GM21528 (cell line): Measurements from ENCODE around the gene OR2F1.
"Not testable (repeated sequence)": the region's sequence is repeated elsewhere in the genome, so short reads cannot be mapped to it uniquely, and the experiment has no call there.

ENCODE experiments used
- ATAC-seq: cut with Tn5 transposase; IDR thresholded peaks from one replicate; pipeline ENCODE4 v1.9.1; 2021; ENCODE audit warnings: mild to moderate bottlenecking, moderate library complexity; ENCODE audit not compliant: unreplicated experiment, low FRiP score

Gene OR2F1

DNA sequence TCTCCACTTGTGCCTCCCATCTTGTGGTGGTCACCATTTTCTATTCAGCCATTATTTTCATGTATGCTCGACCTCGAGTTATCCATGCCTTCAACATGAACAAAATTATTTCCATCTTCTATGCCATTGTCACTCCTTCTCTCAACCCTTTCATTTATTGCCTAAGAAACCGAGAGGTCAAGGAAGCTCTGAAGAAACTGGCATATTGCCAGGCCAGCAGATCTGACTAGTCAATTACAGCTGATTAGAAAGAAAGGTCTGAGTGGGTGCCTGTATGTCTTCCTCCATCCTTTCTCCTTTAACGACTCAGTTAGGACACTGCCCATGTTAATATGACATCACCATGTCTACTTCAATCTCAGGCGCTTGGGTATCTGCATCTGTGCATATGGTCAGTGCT is 50.1 kb downstream of the OR2F1 start:
- ATAC-seq = no peak

DNA sequence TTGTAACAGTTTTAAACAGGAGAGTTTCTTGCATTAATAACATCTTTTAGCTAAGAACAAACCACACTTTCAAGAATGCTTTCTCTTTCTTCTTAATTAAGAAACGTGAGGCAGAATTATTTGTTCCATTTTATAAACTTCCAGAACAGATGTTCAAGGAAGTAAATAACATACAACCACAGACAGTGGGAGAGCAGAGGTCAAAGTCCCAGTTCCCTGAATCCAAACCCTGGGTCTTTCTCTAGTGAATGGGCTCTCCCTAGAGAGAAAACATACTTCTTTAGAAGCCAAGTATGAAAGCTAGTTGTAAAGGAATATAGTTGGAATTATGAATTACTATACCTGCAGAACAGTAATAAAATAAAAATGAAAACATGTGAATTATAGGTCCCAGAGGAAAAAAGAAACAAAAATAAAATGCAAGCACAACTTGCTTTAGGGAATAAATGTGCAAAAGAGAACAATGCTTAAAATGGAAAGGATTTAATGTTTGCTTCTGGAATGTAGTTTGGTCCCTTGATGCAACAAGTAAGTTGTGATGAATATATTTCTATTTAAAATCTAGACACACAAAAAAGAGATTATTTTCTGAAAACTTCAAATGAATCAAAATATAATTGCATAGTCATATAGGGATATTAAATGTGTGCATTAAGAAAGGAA is 51.5 kb downstream of the OR2F1 start:
- ATAC-seq = no peak

DNA sequence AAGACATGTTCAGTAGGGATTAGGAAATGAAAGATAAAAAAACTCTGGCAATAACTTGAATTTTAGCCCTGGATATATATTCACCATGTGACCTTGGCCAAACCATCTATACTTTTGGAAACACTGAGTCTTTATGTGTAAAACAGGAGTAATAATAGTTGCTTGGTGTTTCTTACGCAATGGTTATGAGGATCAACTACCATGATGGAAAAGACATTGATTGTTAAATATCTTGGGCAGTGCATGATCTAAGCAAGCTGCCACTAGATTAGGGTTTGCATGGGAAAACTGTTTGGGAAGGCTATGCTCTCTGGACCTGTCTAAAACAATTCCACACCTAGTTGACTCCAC is 52.0 kb downstream of the OR2F1 start:
- no peak for ATAC-seq

DNA sequence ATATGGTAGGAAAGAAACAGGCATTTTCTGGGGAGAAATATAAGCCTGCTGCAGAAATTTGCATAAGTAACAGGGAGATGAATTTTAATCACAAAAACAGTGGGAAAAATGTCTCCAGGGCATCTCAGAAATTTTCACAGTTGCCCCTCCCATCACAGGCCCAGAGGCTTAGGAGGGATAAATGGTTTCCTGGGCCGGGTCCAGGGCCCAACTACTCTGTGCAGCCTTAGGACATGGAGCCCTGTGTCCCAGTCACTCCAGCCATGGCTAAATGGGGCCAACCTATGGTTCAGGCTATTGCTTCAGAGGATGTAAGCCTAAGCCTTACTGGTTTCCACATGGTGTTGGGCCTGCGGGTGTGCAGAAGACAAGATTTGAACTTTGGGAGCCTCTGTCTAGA is 54.7 kb downstream of the OR2F1 start:
- no peak for ATAC-seq

DNA sequence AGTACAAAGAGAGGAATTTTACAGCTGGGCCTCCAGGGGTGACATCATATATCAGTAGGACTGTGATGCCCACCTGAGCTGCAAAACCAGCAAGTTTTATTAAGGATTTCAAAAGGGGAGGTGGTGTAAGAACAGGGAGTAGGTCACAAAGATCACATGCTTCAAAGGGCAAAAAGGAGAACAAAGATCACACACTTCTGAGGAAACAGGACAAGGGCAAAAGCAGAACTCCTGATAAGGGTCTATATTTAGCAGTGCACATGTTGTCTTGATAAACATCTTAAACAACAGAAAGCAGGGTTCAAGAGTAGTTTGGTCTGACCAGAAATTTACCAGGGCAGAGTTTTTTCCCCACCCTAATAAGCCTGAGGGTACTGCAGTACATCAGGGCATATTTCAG is 55.4 kb downstream of the OR2F1 start:
- not testable (repeated sequence) for ATAC-seq

DNA sequence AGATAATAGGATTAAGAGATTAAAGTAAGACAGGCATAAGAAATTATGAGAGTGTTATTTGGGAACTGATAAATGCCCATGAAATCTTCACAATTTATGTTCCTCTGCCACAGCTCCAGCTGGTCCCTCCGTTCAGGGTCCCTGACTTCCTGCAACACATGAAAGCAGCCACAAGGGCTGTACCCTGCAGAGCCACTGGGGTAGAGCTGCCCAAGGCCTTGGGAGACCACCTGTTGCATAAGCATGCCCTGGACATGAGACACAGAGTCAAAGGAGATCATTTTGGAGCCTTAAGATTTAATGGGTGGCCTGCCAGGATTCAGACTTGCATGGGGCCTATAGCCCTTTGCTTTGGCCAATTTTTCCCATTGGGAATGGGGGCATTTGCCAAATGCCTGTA is 56.2 kb downstream of the OR2F1 start:
- ATAC-seq = not testable (repeated sequence)

DNA sequence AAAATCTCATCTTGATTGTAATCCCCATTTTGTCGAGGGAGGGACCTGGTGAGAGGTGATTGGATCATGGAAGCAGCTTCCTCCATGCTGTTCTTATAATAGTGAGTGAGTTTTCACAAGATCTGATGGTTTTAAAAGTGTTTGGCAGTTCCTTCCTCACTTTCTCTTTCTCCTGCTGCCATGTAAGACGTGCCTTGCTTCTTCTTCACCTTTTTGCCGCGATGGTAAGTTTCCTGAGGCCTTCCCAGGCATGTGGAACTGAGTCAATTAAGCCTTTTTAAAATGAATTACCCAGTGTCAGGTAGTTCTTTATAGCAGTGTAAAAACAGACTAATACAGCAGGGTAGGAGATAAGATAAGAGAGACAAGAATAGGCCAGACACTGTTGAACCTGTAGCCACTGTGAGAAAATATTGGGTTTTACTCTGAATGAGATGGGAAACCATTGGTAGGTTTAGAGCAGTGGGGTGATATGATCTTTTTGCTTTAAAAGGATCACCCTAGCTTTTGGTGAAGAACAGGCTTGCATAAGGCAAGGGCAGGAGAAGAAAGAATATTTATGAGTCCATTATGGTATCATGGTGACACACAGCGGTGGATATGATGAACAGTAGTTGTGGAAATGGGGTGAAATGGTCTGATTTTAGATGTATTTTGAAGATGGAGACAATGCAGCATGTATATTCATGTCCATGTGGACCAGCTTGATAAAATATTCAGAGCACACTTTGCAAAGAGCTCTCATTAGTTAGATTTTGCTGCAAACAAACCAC is 57.0 kb downstream of the OR2F1 start:
- no peak for ATAC-seq
